Naive thymus-derived CD4-positive, alpha-beta T cell (primary cell): ENCODE results near the gene MVB12A. TPM values are rescaled to one million over a fixed set of nuclear protein-coding genes. Genes with fewer than 3 reads are reported as not detected.
A peak's percentile ranks its signal among the peaks of the same experiment; 100 is the strongest.

Source experiments
- ATAC-seq: fragments of 150-1000 bp; cut with Tn5 transposase; 2 replicates; pipeline ENCODE4 v1.10.0; 2021; ENCODE audit warnings: mild to moderate bottlenecking, moderate library complexity
- CTCF ChIA-PET: fragments of 350-600 bp; sonication (Branson Sonifier 250); formaldehyde crosslinking; loops from one replicate; lab custom pipeline; 2021; ENCODE audit warnings: antibody characterized with exemption; lab: Charles Lee
- POLR2A ChIA-PET: fragments of 350-600 bp; sonication (Branson Sonifier 250); formaldehyde crosslinking; loops from one replicate; lab custom pipeline; 2021; ENCODE audit warnings: antibody characterized with exemption, inconsistent platforms; lab: Charles Lee
- DNase-seq, 9 donors: peaks; one replicate each; pipeline versions ENCODE4 v3.0.0 to v3.0.0-alpha.2; 2020 to 2022; ENCODE audit warnings: mixed read lengths in 1 of 9
- H3K27ac ChIP-seq: one replicate; pipeline ENCODE4 v1.7.0; 2013; ENCODE audit warnings: mild to moderate bottlenecking, low read depth, low read length, moderate library complexity
- H3K27me3 ChIP-seq, 2 donors: one replicate each; pipeline ENCODE4 v1.7.0; 2013; ENCODE audit warnings: low read length in 2 of 2, mild to moderate bottlenecking in 2 of 2, moderate library complexity in 2 of 2; ENCODE audit not compliant: control insufficient read depth in 2 of 2, insufficient read depth in 2 of 2
- H3K36me3 ChIP-seq, 3 experiments: 1 replicate in 2 of 3; 2 replicates in 1 of 3; pipeline ENCODE4 v1.7.0; 2013; ENCODE audit warnings: low read length in 3 of 3, mild to moderate bottlenecking in 3 of 3, moderate library complexity in 1 of 3; ENCODE audit not compliant: insufficient read depth in 3 of 3, control insufficient read depth in 2 of 3
- H3K4me1 ChIP-seq, 2 donors: one replicate each; pipeline ENCODE4 v1.7.0; 2013; ENCODE audit warnings: low read length in 2 of 2, mild to moderate bottlenecking in 2 of 2, moderate library complexity in 1 of 2; ENCODE audit not compliant: control insufficient read depth in 2 of 2, insufficient read depth in 2 of 2
- H3K4me3 ChIP-seq: 2 replicates; pipeline ENCODE4 v1.7.0; 2013; ENCODE audit warnings: mild to moderate bottlenecking, low read length
- H3K9me3 ChIP-seq, 3 experiments: 1 replicate in 2 of 3; 2 replicates in 1 of 3; pipeline ENCODE4 v1.7.0; 2013; ENCODE audit warnings: low read length in 3 of 3; ENCODE audit not compliant: control insufficient read depth in 2 of 3
- H3K27ac Mint-ChIP-seq, 9 donors: one replicate each; pipeline ENCODE4 v1.8.0; 2020 to 2022; ENCODE audit warnings: mixed read lengths in 9 of 9, mild to moderate bottlenecking in 8 of 9, moderate library complexity in 5 of 9, inconsistent platforms in 2 of 9
- H3K27me3 Mint-ChIP-seq, 5 donors: one replicate each; pipeline ENCODE4 v1.8.0; 2021 to 2022; ENCODE audit warnings: mixed read lengths in 5 of 5, mild to moderate bottlenecking in 1 of 5
- H3K36me3 Mint-ChIP-seq, 5 donors: one replicate each; pipeline ENCODE4 v1.8.0; 2020 to 2022; ENCODE audit warnings: mixed read lengths in 5 of 5, mild to moderate bottlenecking in 3 of 5, inconsistent platforms in 1 of 5
- H3K4me1 Mint-ChIP-seq, 7 donors: one replicate each; pipeline ENCODE4 v1.8.0; 2020 to 2022; ENCODE audit warnings: mixed read lengths in 7 of 7, mild to moderate bottlenecking in 3 of 7, inconsistent platforms in 1 of 7
- H3K4me3 Mint-ChIP-seq, 10 donors: one replicate each; pipeline ENCODE4 v1.8.0; 2020 to 2022; ENCODE audit warnings: mild to moderate bottlenecking in 10 of 10, mixed read lengths in 10 of 10, moderate library complexity in 6 of 10, inconsistent platforms in 2 of 10
- H3K9me3 Mint-ChIP-seq, 11 donors: one replicate each; pipeline ENCODE4 v1.8.0; 2020 to 2022; ENCODE audit warnings: mixed read lengths in 11 of 11, mild to moderate bottlenecking in 4 of 11, inconsistent platforms in 1 of 11, moderate library complexity in 1 of 11
- intact Hi-C, 2 donors: fragments of 100-400 bp; cut with micrococcal nuclease; formaldehyde crosslinking; loops; one replicate each; pipeline ENCODE4 v1.15.1; 2023
- polyA plus RNA-seq, 2 donors: library from polyadenylated mRNA; unstranded; fragments of 300-500 nt; fragmentation: Illumina TruSeq; gene quantifications; one replicate each; pipeline ENCODE4 v1.2.3, GENCODE V29; 2021
- total RNA-seq, 6 experiments: library from RNA in 5 of 6; stranded (reverse) in 5 of 6; gene quantifications; 1 replicate in 5 of 6; 2 replicates in 1 of 6; pipeline ENCODE4 v1.2.3 and lab custom pipeline; 2021 to 2026

The MVB12A gene
- 10 to 100 TPM; 19.5 to 45.1 (median 33.3) TPM for total RNA-seq
- polyA plus RNA-seq: 10 to 100 TPM; 26.8 to 31.3 TPM
- 10.2 reads per million, percentile 36 among the genes with 10 or more reads in this experiment for total RNA-seq (lab: John Stamatoyannopoulos, UW)

DNA sequence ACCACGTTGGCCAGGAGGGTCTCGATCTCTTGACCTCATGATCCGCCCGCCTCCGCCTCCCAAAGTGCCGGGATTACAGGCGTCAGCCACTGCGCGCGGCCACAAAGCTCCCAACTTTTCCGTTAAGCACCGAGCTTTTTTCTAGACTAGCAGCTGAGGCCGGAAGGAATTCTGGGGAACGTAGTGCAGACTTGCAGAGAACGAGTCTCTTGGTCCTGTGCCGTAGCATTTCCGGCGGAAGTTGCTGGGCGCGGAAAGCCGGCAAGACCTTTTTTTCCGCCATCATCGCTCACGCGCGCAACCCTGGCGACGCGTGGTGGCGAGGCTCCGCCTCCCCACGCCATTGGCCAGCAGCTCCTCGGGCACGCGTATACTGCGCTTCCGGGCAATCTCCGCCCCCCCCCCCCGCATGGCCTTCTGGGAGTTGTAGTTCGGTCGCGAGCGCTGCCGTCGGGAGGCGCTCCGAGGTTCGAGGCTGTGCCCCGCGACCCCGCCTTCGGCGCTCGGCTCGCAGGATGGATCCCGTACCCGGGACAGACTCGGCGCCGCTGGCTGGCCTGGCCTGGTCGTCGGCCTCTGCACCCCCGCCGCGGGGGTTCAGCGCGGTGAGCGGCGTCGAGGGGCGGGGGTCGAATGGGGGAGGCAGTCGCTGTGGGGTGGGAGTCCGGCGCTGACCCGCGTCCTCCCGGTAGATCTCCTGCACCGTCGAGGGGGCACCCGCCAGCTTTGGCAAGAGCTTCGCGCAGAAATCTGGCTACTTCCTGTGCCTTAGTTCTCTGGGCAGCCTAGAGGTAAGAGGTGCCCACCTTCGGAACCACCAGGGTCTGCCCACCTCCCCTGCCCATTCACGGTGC lies at the start of gene MVB12A:
MVB12A (plus strand) TSS at position 427 of the 854 bp plus-strand sequence; CDS start at position 516, 89 bp downstream.
- Histone ChIP-seq H3K4me1 (peaks cover 12 to 15% of the 10 kb centered on the region in 2 donors), H3K27ac (peak within 1 kb of the TSS; percentile 70), H3K9me3 (no peaks in the 10 kb centered on the region), H3K4me3 (peak within 1 kb of the TSS; percentile 79), H3K27me3 (no peaks in the 10 kb centered on the region), H3K36me3 (peaks cover 0 to 18% (median 0%) of the 10 kb centered on the region in 3 experiments)
- H3K9me3 Mint-ChIP-seq: no peaks in the 10 kb centered on the region
- H3K4me1 Mint-ChIP-seq: peaks cover 4 to 28% (median 19%) of the 10 kb centered on the region in 7 donors
- CTCF ChIA-PET: interaction anchor here (0.6 to 1.5 kb wide), 8 partner anchors 13 to 84 kb away, joined by 3 to 7 read pairs (median 4); no protein-coding TSS in a partner anchor
- peak within 1 kb of the TSS; percentile 73 to 93 (median 89) for H3K27ac Mint-ChIP-seq
- POLR2A ChIA-PET: interaction anchor here (0.5 to 3.4 kb wide), 19 partner anchors 9 to 1242 kb away, joined by 3 to 33 read pairs (median 4); partner anchors contain the start of genes BABAM1, BST2, DDA1 and PGLS
- DNase-seq: peak; percentile 85 to 98 (median 96)
- peak within 1 kb of the TSS; percentile 87 to 95 (median 91) for H3K4me3 Mint-ChIP-seq
- intact Hi-C loops: loop anchor here (1.0 to 2.0 kb wide), 14 partner anchors 15 to 589 kb away; partner anchors contain the start of genes BST2 (in 2 of the 2), DDA1 (in 2 of the 2), GTPBP3 (in 2 of the 2) and ANO8 (in 1 of the 2)
- no peaks in the 10 kb centered on the region for H3K27me3 Mint-ChIP-seq
- peaks cover 0 to 13% (median 4%) of the 10 kb centered on the region in 5 donors for H3K36me3 Mint-ChIP-seq
- ATAC-seq: peak; percentile 99

DNA sequence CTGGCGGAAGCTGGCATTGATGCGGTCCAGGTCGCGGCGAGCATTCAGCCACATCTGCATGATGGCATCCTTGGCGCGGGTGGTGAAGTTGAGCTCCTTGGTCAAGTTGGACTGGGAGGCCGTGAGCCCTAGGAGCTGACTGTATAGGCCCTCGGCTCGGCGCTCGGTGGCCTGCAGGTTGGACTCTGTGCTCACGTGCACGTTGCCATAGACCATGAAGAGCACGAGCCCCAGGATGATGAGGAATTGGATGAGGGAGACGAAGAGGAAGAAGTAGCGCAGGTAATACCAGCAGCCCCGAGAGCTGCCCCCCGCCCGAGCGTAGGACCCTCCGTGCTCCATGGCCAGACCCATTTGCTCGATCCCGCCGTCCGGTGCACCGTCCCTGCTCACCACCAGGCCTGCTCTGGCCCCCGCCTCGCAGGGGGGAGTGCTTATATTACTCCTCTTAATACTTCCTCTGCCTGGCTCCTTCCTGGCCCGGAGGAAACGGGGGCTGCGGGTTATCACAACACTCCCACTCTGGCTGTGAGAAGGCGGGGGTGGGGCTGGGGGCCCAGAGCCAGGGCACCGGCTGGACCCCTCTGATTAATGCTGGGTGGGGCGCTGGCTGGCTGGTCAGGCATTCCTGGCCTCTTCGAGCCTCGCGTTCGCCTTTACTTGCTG lies 42.8 kb upstream of the MVB12A start, which contains the start of gene PLVAP:
PLVAP (minus strand) TSS at position 408 of the 666 bp plus-strand sequence; CDS start at position 354, 54 bp downstream.
- no peaks in the 10 kb centered on the region for H3K4me1 ChIP-seq
- H3K4me1 Mint-ChIP-seq: peaks cover 0 to 1% (median under 1%) of the 10 kb centered on the region in 7 donors
- no peak within 1 kb of the TSS for H3K27ac Mint-ChIP-seq

DNA sequence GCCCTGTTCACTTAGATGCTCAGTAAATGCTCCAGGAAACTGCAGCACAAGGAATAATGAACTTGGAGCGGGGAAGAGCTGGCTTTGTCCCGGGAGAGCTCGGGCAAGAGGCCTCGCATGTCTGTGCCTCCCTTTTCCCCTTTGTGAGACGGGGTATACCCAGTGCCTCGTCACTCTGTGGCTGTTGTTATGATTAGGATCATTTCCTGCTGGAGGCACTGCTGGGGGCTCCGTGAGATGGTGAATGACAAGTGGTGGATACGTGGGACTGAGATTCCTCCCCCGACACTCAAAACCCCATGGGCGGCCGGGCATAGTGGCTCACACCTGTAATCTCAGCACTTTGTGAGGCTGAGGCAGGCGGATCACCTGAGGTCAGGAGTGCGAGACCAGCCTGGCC lies 41.6 kb upstream of the MVB12A start:
- POLR2A ChIA-PET: no interaction called here

More for the DNA sequence above, 42.8 kb upstream of the MVB12A start, which contains the start of gene PLVAP:
- ChIA-PET POLR2A (no interaction called here), CTCF (no interaction called here)
- peaks cover 0 to 4% (median 0%) of the 10 kb centered on the region in 5 donors for H3K36me3 Mint-ChIP-seq
- DNase-seq (no peak), ATAC-seq (no peak)
- Histone ChIP-seq H3K27ac (no peak within 1 kb of the TSS), H3K4me3 (no peak within 1 kb of the TSS), H3K27me3 (no peaks in the 10 kb centered on the region), H3K36me3 (no peaks in the 10 kb centered on the region), H3K9me3 (no peaks in the 10 kb centered on the region)
- H3K27me3 Mint-ChIP-seq: peaks cover 0 to 11% (median 8%) of the 10 kb centered on the region in 5 donors
- intact Hi-C loops: no loop called here
- H3K4me3 Mint-ChIP-seq: no peak within 1 kb of the TSS
- H3K9me3 Mint-ChIP-seq: peaks cover 0 to 8% (median 2%) of the 10 kb centered on the region in 11 donors

DNA sequence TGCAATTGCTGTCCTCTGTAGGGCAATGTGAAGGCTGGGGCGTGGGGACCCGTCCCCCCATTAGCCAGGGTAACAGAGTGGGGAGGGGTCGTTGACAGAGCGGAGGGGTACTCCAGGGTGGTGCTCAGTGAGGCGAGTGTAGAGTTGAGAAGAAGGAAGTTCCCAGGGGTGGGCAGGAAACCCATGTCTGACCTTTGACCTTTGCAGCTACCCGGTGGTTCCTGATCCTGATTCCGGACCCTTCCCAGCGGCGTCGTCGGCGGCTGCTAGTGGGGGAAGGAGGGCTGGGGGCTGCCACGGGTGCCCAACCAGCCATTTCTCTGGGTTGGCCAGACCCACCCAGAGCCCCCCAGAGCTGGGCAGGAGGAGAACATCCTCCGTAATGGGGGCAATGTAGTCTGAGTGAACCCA lies 40.6 kb upstream of the MVB12A start:
- Histone ChIP-seq H3K36me3 (no peaks in the 10 kb centered on the region), H3K4me3 (no peak overlapping the region), H3K27ac (no peak overlapping the region), H3K27me3 (no peaks in the 10 kb centered on the region), H3K9me3 (no peaks in the 10 kb centered on the region), H3K4me1 (peaks cover 0 to 3% of the 10 kb centered on the region in 2 donors)
- POLR2A ChIA-PET: no interaction called here
- Mint-ChIP-seq H3K9me3 (peaks cover 0 to 8% (median 2%) of the 10 kb centered on the region in 11 donors), H3K27me3 (peaks cover 0 to 11% (median 8%) of the 10 kb centered on the region in 5 donors), H3K4me1 (peaks cover 1 to 13% (median 6%) of the 10 kb centered on the region in 7 donors), H3K27ac (no peak overlapping the region), H3K36me3 (peaks cover 0 to 4% (median 0%) of the 10 kb centered on the region in 5 donors), H3K4me3 (no peak overlapping the region)
- no peak for DNase-seq
- CTCF ChIA-PET: no interaction called here
- intact Hi-C loops: no loop called here
- ATAC-seq: no peak

More for the DNA sequence above, 41.6 kb upstream of the MVB12A start:
- ATAC-seq: no peak
- no peak overlapping the region for H3K27ac ChIP-seq
- H3K9me3 Mint-ChIP-seq: peaks cover 0 to 8% (median 2%) of the 10 kb centered on the region in 11 donors
- H3K9me3 ChIP-seq: no peaks in the 10 kb centered on the region
- intact Hi-C loops: no loop called here
- H3K27me3 Mint-ChIP-seq: peaks cover 0 to 11% (median 8%) of the 10 kb centered on the region in 5 donors
- peaks cover 0 to 4% (median 0%) of the 10 kb centered on the region in 5 donors for H3K36me3 Mint-ChIP-seq
- peaks cover 1 to 12% (median 6%) of the 10 kb centered on the region in 7 donors for H3K4me1 Mint-ChIP-seq
- H3K27me3 ChIP-seq: no peaks in the 10 kb centered on the region
- H3K4me1 ChIP-seq: peaks cover 0 to 3% of the 10 kb centered on the region in 2 donors
- H3K4me3 Mint-ChIP-seq: no peak overlapping the region
- no peaks in the 10 kb centered on the region for H3K36me3 ChIP-seq
- no peak for DNase-seq
- H3K27ac Mint-ChIP-seq: no peak overlapping the region
- H3K4me3 ChIP-seq: no peak overlapping the region
- CTCF ChIA-PET: interaction anchor here (0.6 kb wide), 1 partner anchor 68 kb away, joined by 4 read pairs; no protein-coding TSS in a partner anchor

DNA sequence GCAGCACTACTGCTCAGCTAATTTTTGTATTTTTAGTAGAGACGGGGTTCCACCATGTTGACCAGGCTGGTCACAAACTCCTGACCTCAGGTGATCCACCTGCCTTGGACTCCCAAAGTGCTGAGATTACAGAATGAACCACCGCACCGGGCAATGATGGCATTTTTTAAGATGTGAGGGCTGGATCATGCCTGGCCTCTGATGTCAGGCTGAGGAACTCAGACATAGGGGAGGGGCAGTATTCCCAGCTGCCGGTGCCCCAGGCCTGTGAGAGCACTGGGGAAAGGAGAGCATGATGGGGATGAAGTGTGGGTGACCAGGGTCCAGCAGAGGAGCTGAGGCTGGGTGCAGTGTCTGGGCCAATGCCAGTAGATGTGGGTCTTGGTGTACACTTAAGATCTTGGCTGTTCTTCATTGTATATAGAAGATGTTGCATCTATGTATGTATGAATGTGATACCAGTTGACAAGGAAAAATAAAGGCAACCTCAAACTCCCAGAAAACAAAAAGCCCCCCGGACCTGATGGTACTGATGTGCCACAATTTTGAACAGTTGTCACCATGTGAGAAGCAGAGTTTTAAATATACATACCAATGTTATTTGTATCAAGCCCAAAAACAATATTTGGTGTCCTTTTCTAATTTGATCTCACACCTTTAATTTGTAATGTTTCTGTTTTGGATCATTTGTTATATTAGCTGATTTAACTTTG lies 39.3 kb upstream of the MVB12A start:
- no peak for ATAC-seq
- ChIA-PET CTCF (interaction anchor here (0.6 to 1.2 kb wide), 2 partner anchors 9 to 478 kb away, joined by 3 to 5 read pairs; no protein-coding TSS in a partner anchor), POLR2A (no interaction called here)
- Histone ChIP-seq H3K27ac (no peak overlapping the region), H3K27me3 (no peaks in the 10 kb centered on the region), H3K4me3 (no peak overlapping the region), H3K4me1 (peaks cover 0 to 3% of the 10 kb centered on the region in 2 donors), H3K9me3 (no peaks in the 10 kb centered on the region), H3K36me3 (no peaks in the 10 kb centered on the region)
- Mint-ChIP-seq H3K4me3 (peak overlapping the region in 3 of 10 donors; percentile 26 to 39 (median 33)), H3K36me3 (peaks cover 0 to 4% (median 0%) of the 10 kb centered on the region in 5 donors), H3K27ac (peak overlapping the region in 1 of 9 donors; percentile 63), H3K4me1 (peaks cover 1 to 13% (median 6%) of the 10 kb centered on the region in 7 donors), H3K9me3 (peaks cover 0 to 8% (median 2%) of the 10 kb centered on the region in 11 donors), H3K27me3 (peaks cover 0 to 11% (median 8%) of the 10 kb centered on the region in 5 donors)
- DNase-seq: no peak
- intact Hi-C loops: no loop called here
